GM21423 (cell line): ENCODE measurements around the gene RPTOR.

Experiments
- ATAC-seq: cut with Tn5 transposase; IDR thresholded peaks from one replicate; pipeline ENCODE4 v1.9.1; 2021; ENCODE audit warnings: mild to moderate bottlenecking, moderate library complexity; ENCODE audit not compliant: unreplicated experiment

The RPTOR gene

DNA sequence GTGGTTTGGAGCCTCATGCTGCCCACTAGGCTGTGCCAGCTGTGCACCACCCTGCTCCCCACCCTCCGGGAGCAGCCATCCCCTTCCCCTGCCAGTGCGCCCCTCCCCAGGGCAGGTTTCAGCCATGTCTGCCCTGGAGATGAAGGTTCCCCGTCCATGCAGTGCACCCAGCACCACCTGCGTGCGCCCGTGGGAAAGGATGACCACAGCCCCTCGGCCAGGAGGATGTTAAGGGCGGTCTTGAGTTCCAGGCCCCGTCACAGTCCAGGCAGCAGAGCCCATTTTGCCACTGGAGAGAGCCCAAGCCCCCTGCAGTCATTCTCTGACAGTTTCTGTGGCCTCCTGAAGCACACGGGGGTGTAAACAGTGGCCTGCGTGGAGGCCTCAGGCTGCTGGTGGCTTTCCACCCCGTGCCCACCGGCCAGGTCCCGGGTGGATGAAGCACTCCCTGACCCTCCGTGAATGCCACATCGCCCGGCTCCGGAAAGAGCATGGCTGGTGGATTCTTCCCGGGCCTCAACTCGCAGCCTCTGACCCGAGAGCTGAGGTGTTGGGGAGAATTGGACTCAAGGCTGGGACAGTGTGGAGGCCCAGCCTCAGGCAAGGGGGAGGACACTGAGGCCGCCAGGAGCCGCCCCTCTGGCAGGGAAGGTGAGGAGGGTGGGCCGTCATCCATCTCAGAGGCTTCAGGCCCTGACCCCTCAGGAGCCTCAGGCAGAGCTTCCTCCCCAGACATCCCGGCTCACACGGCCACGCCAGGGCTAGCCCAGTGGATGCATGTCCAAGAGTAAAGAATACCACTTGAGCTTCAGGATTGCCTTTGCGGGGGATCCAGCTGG lies 377.3 kb downstream of the RPTOR start:
- ATAC-seq, result no peak

- ATAC-seq, result no peak
Measured at GRCh38 chr17:80922580-80923160, 378.0 kb downstream of the RPTOR start.

DNA sequence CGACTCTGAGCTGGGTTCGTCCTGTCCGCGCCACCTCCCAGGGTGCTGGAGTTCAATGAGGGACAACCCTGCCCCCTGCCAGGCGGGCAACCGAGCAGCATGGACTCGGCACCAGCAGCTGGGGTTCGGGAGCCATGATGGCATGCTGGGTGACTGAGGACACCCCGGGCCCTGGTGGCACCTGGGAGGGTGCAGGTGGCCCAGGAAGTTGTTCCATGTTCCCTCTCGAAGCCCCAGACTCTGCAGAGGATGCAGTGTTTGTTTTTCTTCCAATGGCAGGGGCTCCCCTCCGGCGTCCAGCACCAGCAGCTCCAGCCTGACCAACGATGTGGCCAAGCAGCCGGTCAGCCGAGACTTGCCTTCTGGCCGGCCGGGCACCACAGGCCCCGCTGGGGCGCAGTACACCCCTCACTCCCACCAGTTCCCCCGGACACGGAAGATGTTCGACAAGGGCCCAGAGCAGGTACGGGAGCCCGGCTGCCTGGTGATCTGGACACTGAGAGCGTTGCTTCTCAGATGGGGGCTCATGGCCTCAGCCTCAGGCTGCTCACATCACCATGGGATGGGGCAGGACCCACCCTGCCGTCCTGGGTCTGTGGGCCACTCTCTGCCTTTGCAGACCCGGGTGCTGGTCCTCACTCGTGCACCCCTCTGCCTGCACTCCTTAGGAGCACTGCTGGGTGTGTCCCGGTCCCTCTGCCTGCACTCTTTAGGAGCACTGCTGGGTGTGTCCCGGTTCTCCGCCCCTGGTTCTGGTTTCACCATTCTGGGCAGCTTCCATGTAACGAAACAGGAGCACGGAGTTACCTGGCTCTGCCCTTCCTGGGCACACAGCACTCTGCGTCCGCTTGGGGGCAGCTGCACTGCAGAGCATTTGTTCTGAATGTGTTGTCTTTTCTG lies 378.8 kb downstream of the RPTOR start:
- no peak for ATAC-seq

GRCh38 chr17:80924111-80924806 lies 379.6 kb downstream of the RPTOR start:
- no peak for ATAC-seq

DNA sequence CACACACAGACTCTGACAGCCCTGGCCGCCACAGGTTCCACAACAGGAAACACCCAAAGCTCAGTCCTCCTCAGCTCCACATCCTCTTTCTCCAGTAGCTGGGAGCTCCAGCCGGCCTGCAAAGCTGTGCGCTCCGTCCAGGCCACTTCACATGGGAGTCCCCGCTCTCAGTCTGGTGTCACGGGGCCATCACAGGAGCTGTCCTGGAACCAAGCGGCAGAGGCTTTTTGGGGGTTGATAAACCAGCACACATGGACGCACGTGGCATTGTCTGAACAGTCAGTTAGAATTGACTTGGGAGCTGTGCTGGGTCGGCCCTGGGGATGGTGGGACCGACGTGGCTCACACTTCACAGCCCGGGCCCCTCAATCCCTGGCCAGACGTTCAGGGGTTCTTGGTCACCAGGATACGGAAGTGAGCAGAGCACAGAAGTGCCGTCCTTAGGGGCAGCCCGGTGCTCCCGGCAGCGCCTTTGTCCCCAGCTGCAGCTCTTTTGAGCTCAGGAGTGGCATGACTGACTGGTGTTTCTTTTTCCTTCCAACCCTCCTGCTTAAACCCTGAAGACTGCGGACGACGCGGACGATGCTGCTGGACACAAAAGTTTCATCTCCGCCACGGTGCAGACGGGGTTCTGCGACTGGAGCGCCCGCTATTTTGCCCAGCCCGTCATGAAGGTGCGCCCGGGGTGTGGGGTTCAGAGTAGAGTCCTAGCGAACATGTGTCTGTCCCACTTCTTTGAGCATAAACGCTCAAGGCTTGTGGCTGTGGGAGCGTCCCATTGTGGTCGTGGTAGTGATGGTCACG lies 380.4 kb downstream of the RPTOR start:
- no peak for ATAC-seq

DNA sequence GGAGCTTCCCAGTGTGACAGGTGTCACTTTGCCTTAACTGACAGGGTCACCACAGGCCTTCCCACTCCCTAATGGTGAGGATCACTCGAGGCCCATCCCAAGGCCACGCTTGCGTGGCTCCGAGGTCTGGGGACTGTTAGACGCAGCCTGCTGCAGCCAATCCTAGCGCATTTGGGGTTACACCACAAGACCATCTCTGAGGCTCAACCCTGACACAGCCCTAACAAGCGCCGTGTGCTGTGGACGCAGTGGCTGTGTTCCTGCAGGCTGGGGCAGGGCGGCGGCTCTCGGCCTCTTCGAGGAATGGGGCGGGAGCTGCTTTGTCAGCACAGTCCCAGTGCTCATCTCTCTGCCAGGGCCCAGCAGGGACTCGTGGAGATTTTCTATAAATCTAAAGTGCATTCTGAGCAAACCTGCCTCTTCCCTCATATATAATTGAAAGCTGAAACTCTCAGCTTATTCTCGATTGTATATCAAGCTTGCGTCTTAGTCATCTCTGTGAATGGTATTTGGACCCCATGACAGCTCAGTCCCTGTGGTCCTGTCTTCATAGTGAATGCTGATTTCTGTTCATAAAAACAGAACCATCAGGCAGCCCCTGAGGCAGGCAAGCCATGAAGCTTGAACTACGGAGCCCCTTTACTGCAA lies 381.2 kb downstream of the RPTOR start:
- ATAC-seq, result no peak

DNA sequence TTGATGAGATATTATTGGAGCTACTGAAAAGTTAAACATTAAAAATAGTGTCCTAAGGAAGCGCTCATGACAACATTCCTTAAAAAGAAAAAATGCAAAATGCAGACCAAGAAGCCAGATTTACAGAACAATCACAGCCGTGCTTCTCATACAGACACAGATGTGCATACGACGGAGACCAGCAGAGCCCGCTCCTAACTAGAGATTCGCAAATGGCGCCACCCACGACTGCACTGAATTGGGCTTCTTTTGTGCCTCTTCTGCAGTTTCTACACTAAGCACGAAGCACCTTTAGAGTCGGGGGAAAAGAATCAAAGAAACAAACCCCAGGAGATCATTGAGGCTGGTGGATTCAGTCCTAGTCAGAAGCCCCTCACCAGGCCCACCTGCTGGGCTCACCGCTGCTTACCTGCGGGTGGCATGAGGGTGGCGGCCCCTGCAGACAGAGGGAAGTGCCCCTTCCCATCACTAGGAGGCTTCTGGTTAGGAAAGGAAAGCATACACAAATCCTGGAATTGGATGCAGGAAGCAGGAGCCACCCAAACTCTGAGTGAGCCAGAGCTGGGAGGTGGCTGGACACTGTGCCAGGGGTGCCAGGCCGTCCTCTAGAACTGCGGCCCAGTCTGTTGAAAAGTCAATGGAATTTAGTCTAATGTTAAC lies 382.1 kb downstream of the RPTOR start:
- ATAC-seq, result no peak

DNA sequence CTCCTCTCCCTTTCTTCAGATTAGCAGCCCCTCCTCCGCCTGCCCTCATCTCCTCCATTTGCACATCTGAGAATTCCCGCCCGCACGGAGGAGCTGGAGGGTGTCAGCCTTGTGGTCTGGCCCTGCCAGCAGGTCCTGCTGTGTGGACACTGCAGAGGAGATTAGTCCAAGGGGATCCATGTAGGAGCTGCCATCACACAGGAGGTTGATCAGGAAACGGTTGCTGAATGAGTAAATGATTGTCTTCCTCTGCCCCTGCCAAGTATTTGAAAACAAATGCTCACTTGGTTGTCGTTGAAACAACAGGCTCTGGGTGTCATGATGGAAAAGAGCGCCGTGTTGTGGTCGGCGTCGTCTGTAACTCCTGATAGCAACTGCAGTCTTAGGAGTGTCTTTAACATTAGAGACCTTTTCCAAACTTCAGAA lies 383.2 kb downstream of the RPTOR start:
- no peak for ATAC-seq

- no peak for ATAC-seq
Measured at GRCh38 chr17:80929449-80929848, 384.8 kb downstream of the RPTOR start.

- no peak for ATAC-seq
Measured at GRCh38 chr17:80930335-80931279, 386.0 kb downstream of the RPTOR start.

- ATAC-seq, result no peak
Measured at GRCh38 chr17:80931421-80932265, 387.0 kb downstream of the RPTOR start.

GRCh38 chr17:80935526-80935925 lies 390.9 kb downstream of the RPTOR start:
- ATAC-seq, result no peak

DNA sequence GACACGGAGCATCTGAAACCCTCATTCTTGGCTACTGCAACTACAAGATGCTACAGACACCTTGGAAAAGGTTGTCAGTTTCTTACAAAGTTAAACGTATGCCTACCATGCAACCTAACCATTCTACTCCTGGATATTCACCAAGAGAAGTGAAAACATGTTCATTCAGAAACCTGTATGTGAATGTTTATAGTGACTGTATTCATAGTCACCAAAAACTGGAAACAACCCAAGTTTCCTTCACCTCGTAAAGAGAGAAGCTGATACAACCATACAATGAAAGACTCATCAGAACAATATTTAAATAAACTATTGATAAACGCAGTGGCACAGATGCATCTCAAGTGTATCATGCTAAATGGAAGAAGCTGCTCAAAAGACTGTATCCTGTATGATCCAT lies 391.6 kb downstream of the RPTOR start:
- ATAC-seq, result no peak

DNA sequence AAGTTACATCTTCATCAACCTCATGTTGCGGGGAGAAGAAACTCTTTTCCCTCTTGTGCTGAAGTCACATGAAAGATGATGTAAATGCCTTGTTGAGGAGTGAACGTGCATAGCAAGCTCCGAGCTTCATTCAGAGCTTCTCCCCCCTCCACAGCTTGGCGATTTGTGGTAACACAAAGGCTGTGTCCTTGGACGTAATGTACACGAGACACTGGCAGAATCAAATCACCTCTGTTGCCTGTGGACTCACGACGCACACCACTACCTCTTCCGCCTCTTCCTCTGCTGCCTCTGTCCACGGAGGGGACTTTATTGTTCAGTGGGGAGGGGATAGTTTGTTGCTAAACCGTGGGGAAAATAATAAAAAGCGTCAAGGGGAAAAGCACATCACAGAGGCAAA lies 392.1 kb downstream of the RPTOR start:
- ATAC-seq, result no peak

GRCh38 chr17:80937462-80938381 lies 393.1 kb downstream of the RPTOR start:
- no peak for ATAC-seq

DNA sequence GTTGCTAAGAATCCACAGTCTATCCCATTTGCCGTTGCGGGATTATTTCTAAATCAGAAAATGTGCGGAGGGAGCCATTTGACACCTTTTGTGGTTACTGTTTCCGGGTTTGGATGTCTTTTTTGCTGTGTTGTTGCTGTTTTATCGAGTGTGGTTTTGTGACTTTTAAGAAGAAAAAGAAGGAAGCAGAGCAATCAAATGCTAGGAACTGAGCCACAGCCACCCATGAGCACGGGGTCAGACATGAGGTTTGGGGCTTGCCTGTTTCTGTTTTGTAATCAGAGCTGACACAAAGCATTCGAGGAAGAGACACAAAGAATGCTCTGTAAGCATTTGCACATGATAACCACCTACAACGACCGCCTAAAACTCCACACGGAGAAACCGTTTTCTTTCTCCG lies 393.9 kb downstream of the RPTOR start:
- no peak for ATAC-seq
